ENCODE data around the gene MYO9A.

Gene MYO9A

GRCh38 chr15:72118017-72118978 is at the start of gene MYO9A, which contains the start of gene SENP8:
Gene MYO9A, minus strand, starts transcription at chr15:72118150. Its CDS starts 71,587 bp downstream, at chr15:72046563.
Gene SENP8, plus strand, starts transcription at chr15:72118403. Its CDS starts 21,221 bp downstream, at chr15:72139624.
- DNase-seq (ENCODE audit: low read depth in 2 of 2): peak; percentile 98 to 100

- DNase-seq (ENCODE audit: low read depth in 2 of 2): no peak
Measured at GRCh38 chr15:72167445-72167844, 49.5 kb upstream of the MYO9A start.

GRCh38 chr15:72166716-72167417 is 48.9 kb upstream of the MYO9A start:
- no peak for DNase-seq (ENCODE audit: low read depth in 2 of 2)

- no peak for DNase-seq (ENCODE audit: low read depth in 2 of 2)
Measured at GRCh38 chr15:72163719-72164118, 45.8 kb upstream of the MYO9A start.

GRCh38 chr15:72162569-72162968 is 44.6 kb upstream of the MYO9A start:
- DNase-seq (ENCODE audit: low read depth in 2 of 2): no peak

- DNase-seq (ENCODE audit: low read depth in 2 of 2): no peak
Measured at GRCh38 chr15:72161361-72162132, 43.6 kb upstream of the MYO9A start.

GRCh38 chr15:72160696-72161245 is 42.8 kb upstream of the MYO9A start:
- no peak for DNase-seq (ENCODE audit: low read depth in 2 of 2)

GRCh38 chr15:72156928-72157327 is 39.0 kb upstream of the MYO9A start:
- no peak for DNase-seq (ENCODE audit: low read depth in 2 of 2)

GRCh38 chr15:72155635-72156616 is 38.0 kb upstream of the MYO9A start:
- peak; percentile 74 to 81 for DNase-seq (ENCODE audit: low read depth in 2 of 2)

GRCh38 chr15:72155003-72155621 is 37.2 kb upstream of the MYO9A start:
- DNase-seq (ENCODE audit: low read depth in 2 of 2): no peak

GRCh38 chr15:72154316-72154715 is 36.4 kb upstream of the MYO9A start:
- no peak for DNase-seq (ENCODE audit: low read depth in 2 of 2)

- no peak for DNase-seq (ENCODE audit: low read depth in 2 of 2)
Measured at GRCh38 chr15:72153269-72154000, 35.5 kb upstream of the MYO9A start.

- DNase-seq (ENCODE audit: low read depth in 2 of 2): no peak
Measured at GRCh38 chr15:72147418-72147817, 29.5 kb upstream of the MYO9A start.

GRCh38 chr15:72146934-72147333 is 29.0 kb upstream of the MYO9A start:
- no peak for DNase-seq (ENCODE audit: low read depth in 2 of 2)

GRCh38 chr15:72146221-72146620 is 28.3 kb upstream of the MYO9A start:
- DNase-seq (ENCODE audit: low read depth in 2 of 2): no peak

GRCh38 chr15:72141171-72142084 is 23.5 kb upstream of the MYO9A start:
- no peak for DNase-seq (ENCODE audit: low read depth in 2 of 2)

GRCh38 chr15:72140088-72140487 is 22.1 kb upstream of the MYO9A start:
- DNase-seq (ENCODE audit: low read depth in 2 of 2): no peak

GRCh38 chr15:72139667-72140066 is 21.7 kb upstream of the MYO9A start:
- DNase-seq (ENCODE audit: low read depth in 2 of 2): no peak
